ENCODE results near the gene ZNF275.

GRCh38 chrX:153299855-153300254, 34.1 kb upstream of the ZNF275 start:
- TF ChIP-seq, protein P1, sequence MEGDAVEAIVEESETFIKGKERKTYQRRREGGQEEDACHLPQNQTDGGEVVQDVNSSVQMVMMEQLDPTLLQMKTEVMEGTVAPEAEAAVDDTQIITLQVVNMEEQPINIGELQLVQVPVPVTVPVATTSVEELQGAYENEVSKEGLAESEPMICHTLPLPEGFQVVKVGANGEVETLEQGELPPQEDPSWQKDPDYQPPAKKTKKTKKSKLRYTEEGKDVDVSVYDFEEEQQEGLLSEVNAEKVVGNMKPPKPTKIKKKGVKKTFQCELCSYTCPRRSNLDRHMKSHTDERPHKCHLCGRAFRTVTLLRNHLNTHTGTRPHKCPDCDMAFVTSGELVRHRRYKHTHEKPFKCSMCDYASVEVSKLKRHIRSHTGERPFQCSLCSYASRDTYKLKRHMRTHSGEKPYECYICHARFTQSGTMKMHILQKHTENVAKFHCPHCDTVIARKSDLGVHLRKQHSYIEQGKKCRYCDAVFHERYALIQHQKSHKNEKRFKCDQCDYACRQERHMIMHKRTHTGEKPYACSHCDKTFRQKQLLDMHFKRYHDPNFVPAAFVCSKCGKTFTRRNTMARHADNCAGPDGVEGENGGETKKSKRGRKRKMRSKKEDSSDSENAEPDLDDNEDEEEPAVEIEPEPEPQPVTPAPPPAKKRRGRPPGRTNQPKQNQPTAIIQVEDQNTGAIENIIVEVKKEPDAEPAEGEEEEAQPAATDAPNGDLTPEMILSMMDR (IDR thresholded peaks at IDR 0.05; ENCODE audit: insufficient read depth, low read length, poor library complexity, severe bottlenecking), result no peak
- no peak for TF ChIP-seq EZH2phosphoT487 (conservative IDR thresholded peaks at IDR 0.05; ENCODE audit: low read length)

Data from SU-DHL-6 (cell line).